Islet of Langerhans (tissue), 1 donor: Measurements from ENCODE around the gene RBM47.

Experiments used
- FAIRE-seq: peaks from one replicate; lab custom pipeline; 2011; peaks lifted over from hg19 to GRCh38; lab: Jason Lieb, UNC

The RBM47 gene

GRCh38 chr4:40586729-40587128, 42.9 kb downstream of the RBM47 start:
- FAIRE-seq, result no peak

- FAIRE-seq, result no peak
These were observed 43.6 kb downstream of the RBM47 start for GRCh38 chr4:40586034-40586433.

GRCh38 chr4:40585201-40585799, 44.4 kb downstream of the RBM47 start:
- FAIRE-seq, result no peak

GRCh38 chr4:40584517-40585141, 45.0 kb downstream of the RBM47 start:
- no peak for FAIRE-seq

GRCh38 chr4:40583850-40584439, 45.7 kb downstream of the RBM47 start:
- no peak for FAIRE-seq

GRCh38 chr4:40582413-40582812, 47.3 kb downstream of the RBM47 start:
- no peak for FAIRE-seq

GRCh38 chr4:40581254-40582140, 48.2 kb downstream of the RBM47 start:
- no peak for FAIRE-seq

- FAIRE-seq, result no peak
These were observed 49.7 kb downstream of the RBM47 start for GRCh38 chr4:40579983-40580382.

GRCh38 chr4:40577588-40578253, 51.9 kb downstream of the RBM47 start:
- no peak for FAIRE-seq

GRCh38 chr4:40576651-40577480, 52.8 kb downstream of the RBM47 start:
- peak; percentile 99 for FAIRE-seq

GRCh38 chr4:40575846-40576245, 53.8 kb downstream of the RBM47 start:
- no peak for FAIRE-seq

- peak; percentile 55 for FAIRE-seq
These were observed 55.9 kb downstream of the RBM47 start for GRCh38 chr4:40573593-40574311.

- no peak for FAIRE-seq
These were observed 56.9 kb downstream of the RBM47 start for GRCh38 chr4:40572692-40573310.

- FAIRE-seq, result no peak
These were observed 58.5 kb downstream of the RBM47 start for GRCh38 chr4:40571208-40571607.

- FAIRE-seq, result no peak
These were observed 59.2 kb downstream of the RBM47 start for GRCh38 chr4:40570348-40571077.

- FAIRE-seq, result no peak
These were observed 64.7 kb downstream of the RBM47 start for GRCh38 chr4:40564815-40565483.

GRCh38 chr4:40564004-40564403, 65.7 kb downstream of the RBM47 start:
- FAIRE-seq, result no peak

GRCh38 chr4:40563401-40563800, 66.3 kb downstream of the RBM47 start:
- FAIRE-seq, result no peak

GRCh38 chr4:40562681-40563080, 67.0 kb downstream of the RBM47 start:
- no peak for FAIRE-seq
